GM23338 (cell line): ENCODE measurements around the gene ARHGAP10.

Experiments
- CREB1 ChIP-seq: fragments of 250-450 bp; sonication (Bioruptor Pico); IDR thresholded peaks from 2 replicates; pipeline ENCODE4 v1.5.0; 2020; ENCODE audit warnings: low read depth, mild to moderate bottlenecking, moderate library complexity
- EZH2 ChIP-seq: fragments of 200-600 bp; sonication (generic); IDR thresholded peaks from one replicate; pipeline ENCODE4 v1.8.0; 2017; ENCODE audit warnings: antibody characterized with exemption, mild to moderate bottlenecking, low read depth; ENCODE audit not compliant: unreplicated experiment
- EZH2phosphoT487 ChIP-seq: fragments of 200-600 bp; sonication (generic); IDR thresholded peaks from one replicate; pipeline ENCODE4 v1.8.1; 2018; ENCODE audit warnings: antibody characterized with exemption; ENCODE audit not compliant: unreplicated experiment
- JUNB ChIP-seq: IDR thresholded peaks from one replicate; pipeline ENCODE4 v1.6.1; 2016; ENCODE audit warnings: antibody characterized with exemption; ENCODE audit not compliant: unreplicated experiment
- NANOG ChIP-seq: IDR thresholded peaks from 2 replicates; pipeline ENCODE4 v1.6.1; 2016; ENCODE audit warnings: antibody characterized with exemption, borderline replicate concordance
- POLR2AphosphoS5 ChIP-seq: IDR thresholded peaks from 2 replicates; pipeline ENCODE4 v1.6.1; 2016; ENCODE audit warnings: antibody characterized with exemption, low read depth
- STAT1 ChIP-seq: IDR thresholded peaks from one replicate; pipeline ENCODE4 v1.6.1; 2016; ENCODE audit warnings: antibody characterized with exemption; ENCODE audit not compliant: unreplicated experiment
- ZNF114 ChIP-seq: fragments of 250-450 bp; sonication (Bioruptor Pico); IDR thresholded peaks from 2 replicates; pipeline ENCODE4 v1.5.0; 2020; ENCODE audit warnings: mild to moderate bottlenecking, moderate library complexity
- ZNF331 ChIP-seq: fragments of 250-450 bp; sonication (Bioruptor Pico); IDR thresholded peaks from 2 replicates; pipeline ENCODE4 v1.5.0; 2020; ENCODE audit warnings: low read depth, mild to moderate bottlenecking, moderate library complexity
- TF ChIP-seq, protein P1 (sequence below): IDR thresholded peaks from one replicate; pipeline ENCODE4 v1.6.1; 2018; ENCODE audit warnings: antibody characterized with exemption; ENCODE audit not compliant: unreplicated experiment
- TF ChIP-seq, protein P2 (sequence below), 2 experiments: fragments of 200-600 bp in 1 of 2; sonication (generic) in 1 of 2; conservative IDR thresholded peaks; 2 replicates each; pipeline versions ENCODE4 v1.5.1 to v1.6.1; 2016 to 2017; ENCODE audit warnings: antibody characterized with exemption in 2 of 2, low read depth in 2 of 2, mild to moderate bottlenecking in 2 of 2, moderate library complexity in 1 of 2
- TF ChIP-seq, protein P3 (sequence below): fragments of 250-450 bp; sonication (Bioruptor Pico); IDR thresholded peaks from 2 replicates; pipeline ENCODE4 v1.5.0; 2020; ENCODE audit warnings: mild to moderate bottlenecking, moderate library complexity
- TF ChIP-seq, protein P4 (sequence below): IDR thresholded peaks from 2 replicates; pipeline ENCODE4 v1.6.1; 2016; ENCODE audit warnings: antibody characterized with exemption

DNA sequence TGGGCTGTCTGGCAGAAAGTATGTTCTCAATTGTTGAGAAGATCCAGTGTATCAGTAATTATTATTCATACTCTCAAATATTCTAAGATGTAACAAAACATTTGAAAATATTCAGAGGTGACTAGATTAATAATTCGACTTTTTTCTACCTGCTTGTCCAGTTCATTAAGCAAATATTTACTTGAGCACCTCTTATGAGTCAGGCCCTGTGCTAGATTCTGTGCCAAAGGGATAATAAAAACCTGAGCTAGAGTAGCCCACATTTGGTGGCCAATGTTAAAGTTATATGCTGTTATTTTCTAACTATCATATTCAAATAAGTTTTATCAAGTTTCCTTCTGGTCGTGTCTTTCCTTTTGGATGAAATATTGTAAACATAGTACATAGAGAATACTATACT, 58.5 kb downstream of the ARHGAP10 start:
- TF ChIP-seq, protein P1, sequence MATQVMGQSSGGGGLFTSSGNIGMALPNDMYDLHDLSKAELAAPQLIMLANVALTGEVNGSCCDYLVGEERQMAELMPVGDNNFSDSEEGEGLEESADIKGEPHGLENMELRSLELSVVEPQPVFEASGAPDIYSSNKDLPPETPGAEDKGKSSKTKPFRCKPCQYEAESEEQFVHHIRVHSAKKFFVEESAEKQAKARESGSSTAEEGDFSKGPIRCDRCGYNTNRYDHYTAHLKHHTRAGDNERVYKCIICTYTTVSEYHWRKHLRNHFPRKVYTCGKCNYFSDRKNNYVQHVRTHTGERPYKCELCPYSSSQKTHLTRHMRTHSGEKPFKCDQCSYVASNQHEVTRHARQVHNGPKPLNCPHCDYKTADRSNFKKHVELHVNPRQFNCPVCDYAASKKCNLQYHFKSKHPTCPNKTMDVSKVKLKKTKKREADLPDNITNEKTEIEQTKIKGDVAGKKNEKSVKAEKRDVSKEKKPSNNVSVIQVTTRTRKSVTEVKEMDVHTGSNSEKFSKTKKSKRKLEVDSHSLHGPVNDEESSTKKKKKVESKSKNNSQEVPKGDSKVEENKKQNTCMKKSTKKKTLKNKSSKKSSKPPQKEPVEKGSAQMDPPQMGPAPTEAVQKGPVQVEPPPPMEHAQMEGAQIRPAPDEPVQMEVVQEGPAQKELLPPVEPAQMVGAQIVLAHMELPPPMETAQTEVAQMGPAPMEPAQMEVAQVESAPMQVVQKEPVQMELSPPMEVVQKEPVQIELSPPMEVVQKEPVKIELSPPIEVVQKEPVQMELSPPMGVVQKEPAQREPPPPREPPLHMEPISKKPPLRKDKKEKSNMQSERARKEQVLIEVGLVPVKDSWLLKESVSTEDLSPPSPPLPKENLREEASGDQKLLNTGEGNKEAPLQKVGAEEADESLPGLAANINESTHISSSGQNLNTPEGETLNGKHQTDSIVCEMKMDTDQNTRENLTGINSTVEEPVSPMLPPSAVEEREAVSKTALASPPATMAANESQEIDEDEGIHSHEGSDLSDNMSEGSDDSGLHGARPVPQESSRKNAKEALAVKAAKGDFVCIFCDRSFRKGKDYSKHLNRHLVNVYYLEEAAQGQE: no peak
- TF ChIP-seq, protein P2, sequence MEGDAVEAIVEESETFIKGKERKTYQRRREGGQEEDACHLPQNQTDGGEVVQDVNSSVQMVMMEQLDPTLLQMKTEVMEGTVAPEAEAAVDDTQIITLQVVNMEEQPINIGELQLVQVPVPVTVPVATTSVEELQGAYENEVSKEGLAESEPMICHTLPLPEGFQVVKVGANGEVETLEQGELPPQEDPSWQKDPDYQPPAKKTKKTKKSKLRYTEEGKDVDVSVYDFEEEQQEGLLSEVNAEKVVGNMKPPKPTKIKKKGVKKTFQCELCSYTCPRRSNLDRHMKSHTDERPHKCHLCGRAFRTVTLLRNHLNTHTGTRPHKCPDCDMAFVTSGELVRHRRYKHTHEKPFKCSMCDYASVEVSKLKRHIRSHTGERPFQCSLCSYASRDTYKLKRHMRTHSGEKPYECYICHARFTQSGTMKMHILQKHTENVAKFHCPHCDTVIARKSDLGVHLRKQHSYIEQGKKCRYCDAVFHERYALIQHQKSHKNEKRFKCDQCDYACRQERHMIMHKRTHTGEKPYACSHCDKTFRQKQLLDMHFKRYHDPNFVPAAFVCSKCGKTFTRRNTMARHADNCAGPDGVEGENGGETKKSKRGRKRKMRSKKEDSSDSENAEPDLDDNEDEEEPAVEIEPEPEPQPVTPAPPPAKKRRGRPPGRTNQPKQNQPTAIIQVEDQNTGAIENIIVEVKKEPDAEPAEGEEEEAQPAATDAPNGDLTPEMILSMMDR (conservative IDR thresholded peaks at IDR 0.05; ENCODE audit: low read depth in 2 of 2): no peak
- TF ChIP-seq POLR2AphosphoS5 (no peak), EZH2 (no peak), EZH2phosphoT487 (no peak), CREB1 (CRISPR knock-in tag) (no peak), JUNB (no peak), STAT1 (no peak), ZNF114 (CRISPR knock-in tag) (no peak), NANOG (no peak), ZNF331 (CRISPR knock-in tag) (no peak)
- TF ChIP-seq, protein P3, sequence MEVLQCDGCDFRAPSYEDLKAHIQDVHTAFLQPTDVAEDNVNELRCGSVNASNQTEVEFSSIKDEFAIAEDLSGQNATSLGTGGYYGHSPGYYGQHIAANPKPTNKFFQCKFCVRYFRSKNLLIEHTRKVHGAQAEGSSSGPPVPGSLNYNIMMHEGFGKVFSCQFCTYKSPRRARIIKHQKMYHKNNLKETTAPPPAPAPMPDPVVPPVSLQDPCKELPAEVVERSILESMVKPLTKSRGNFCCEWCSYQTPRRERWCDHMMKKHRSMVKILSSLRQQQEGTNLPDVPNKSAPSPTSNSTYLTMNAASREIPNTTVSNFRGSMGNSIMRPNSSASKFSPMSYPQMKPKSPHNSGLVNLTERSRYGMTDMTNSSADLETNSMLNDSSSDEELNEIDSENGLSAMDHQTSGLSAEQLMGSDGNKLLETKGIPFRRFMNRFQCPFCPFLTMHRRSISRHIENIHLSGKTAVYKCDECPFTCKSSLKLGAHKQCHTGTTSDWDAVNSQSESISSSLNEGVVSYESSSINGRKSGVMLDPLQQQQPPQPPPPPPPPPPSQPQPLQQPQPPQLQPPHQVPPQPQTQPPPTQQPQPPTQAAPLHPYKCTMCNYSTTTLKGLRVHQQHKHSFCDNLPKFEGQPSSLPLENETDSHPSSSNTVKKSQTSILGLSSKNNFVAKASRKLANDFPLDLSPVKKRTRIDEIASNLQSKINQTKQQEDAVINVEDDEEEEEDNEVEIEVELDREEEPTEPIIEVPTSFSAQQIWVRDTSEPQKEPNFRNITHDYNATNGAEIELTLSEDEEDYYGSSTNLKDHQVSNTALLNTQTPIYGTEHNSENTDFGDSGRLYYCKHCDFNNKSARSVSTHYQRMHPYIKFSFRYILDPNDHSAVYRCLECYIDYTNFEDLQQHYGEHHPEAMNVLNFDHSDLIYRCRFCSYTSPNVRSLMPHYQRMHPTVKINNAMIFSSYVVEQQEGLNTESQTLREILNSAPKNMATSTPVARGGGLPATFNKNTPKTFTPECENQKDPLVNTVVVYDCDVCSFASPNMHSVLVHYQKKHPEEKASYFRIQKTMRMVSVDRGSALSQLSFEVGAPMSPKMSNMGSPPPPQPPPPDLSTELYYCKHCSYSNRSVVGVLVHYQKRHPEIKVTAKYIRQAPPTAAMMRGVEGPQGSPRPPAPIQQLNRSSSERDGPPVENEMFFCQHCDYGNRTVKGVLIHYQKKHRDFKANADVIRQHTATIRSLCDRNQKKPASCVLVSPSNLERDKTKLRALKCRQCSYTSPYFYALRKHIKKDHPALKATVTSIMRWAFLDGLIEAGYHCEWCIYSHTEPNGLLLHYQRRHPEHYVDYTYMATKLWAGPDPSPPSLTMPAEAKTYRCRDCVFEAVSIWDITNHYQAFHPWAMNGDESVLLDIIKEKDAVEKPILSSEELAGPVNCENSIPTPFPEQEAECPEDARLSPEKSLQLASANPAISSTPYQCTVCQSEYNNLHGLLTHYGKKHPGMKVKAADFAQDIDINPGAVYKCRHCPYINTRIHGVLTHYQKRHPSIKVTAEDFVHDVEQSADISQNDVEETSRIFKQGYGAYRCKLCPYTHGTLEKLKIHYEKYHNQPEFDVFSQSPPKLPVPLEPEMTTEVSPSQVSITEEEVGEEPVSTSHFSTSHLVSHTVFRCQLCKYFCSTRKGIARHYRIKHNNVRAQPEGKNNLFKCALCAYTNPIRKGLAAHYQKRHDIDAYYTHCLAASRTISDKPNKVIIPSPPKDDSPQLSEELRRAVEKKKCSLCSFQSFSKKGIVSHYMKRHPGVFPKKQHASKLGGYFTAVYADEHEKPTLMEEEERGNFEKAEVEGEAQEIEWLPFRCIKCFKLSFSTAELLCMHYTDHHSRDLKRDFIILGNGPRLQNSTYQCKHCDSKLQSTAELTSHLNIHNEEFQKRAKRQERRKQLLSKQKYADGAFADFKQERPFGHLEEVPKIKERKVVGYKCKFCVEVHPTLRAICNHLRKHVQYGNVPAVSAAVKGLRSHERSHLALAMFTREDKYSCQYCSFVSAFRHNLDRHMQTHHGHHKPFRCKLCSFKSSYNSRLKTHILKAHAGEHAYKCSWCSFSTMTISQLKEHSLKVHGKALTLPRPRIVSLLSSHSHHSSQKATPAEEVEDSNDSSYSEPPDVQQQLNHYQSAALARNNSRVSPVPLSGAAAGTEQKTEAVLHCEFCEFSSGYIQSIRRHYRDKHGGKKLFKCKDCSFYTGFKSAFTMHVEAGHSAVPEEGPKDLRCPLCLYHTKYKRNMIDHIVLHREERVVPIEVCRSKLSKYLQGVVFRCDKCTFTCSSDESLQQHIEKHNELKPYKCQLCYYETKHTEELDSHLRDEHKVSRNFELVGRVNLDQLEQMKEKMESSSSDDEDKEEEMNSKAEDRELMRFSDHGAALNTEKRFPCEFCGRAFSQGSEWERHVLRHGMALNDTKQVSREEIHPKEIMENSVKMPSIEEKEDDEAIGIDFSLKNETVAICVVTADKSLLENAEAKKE: no peak
- TF ChIP-seq, protein P4, sequence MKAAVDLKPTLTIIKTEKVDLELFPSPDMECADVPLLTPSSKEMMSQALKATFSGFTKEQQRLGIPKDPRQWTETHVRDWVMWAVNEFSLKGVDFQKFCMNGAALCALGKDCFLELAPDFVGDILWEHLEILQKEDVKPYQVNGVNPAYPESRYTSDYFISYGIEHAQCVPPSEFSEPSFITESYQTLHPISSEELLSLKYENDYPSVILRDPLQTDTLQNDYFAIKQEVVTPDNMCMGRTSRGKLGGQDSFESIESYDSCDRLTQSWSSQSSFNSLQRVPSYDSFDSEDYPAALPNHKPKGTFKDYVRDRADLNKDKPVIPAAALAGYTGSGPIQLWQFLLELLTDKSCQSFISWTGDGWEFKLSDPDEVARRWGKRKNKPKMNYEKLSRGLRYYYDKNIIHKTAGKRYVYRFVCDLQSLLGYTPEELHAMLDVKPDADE: no peak
